Ovary (tissue), 9 donors: ENCODE data around the gene GLRA2. TPM values are rescaled to one million over a fixed set of nuclear protein-coding genes. Genes with fewer than 3 reads are reported as not detected.
A peak's percentile ranks its signal among the peaks of the same experiment; 100 is the strongest.

Experiments used
- DNase-seq, 5 donors: peaks; one replicate each; pipeline ENCODE4 v3.0.0-alpha.2; 2019 to 2020
- H3K27ac ChIP-seq, 2 donors: fragments of 200-600 bp; one replicate each; pipeline versions ENCODE4 v1.5.1 to v1.8.0; 2019 to 2022
- H3K27me3 ChIP-seq: fragments of 200-600 bp; one replicate; pipeline ENCODE4 v1.8.0; 2022
- H3K36me3 ChIP-seq: fragments of 200-600 bp; sonication (generic); one replicate; pipeline ENCODE4 v1.5.1; 2019
- H3K4me1 ChIP-seq: one replicate; pipeline ENCODE4 v1.8.1; 2013; ENCODE audit warnings: mild to moderate bottlenecking, moderate library complexity; ENCODE audit not compliant: insufficient read depth
- H3K4me3 ChIP-seq: fragments of 200-600 bp; sonication (generic); one replicate; pipeline ENCODE4 v1.5.1; 2017
- H3K9me3 ChIP-seq, 2 donors: fragments of 200-600 bp in 1 of 2; sonication (generic) in 1 of 2; one replicate each; pipeline versions ENCODE4 v1.5.1 to v1.8.1; 2013 to 2019; ENCODE audit warnings: mild to moderate bottlenecking in 1 of 2, moderate library complexity in 1 of 2
- CTCF ChIP-seq, 3 donors: fragments of 450-650 bp in 2 of 3; fragments of 200-600 bp in 1 of 3; IDR thresholded peaks; one replicate each; pipeline versions ENCODE4 v1.5.1 to v1.8.0; 2016 to 2022; ENCODE audit warnings: antibody characterized with exemption in 3 of 3, mild to moderate bottlenecking in 1 of 3
- EP300 ChIP-seq: sonication (generic); formaldehyde crosslinking; IDR thresholded peaks from one replicate; pipeline ENCODE4 v1.6.1; 2017; ENCODE audit warnings: antibody characterized with exemption
- POLR2A ChIP-seq: fragments of 450-650 bp; IDR thresholded peaks from one replicate; pipeline ENCODE4 v1.6.1; 2017; ENCODE audit warnings: antibody characterized with exemption, mild to moderate bottlenecking, moderate library complexity
- WGBS, 3 donors: extraction: QIAGEN DNeasy Blood & Tissue Kit in 1 of 3; methylation state at CpG; one replicate each; pipeline versions ENCODE4 v1.1.5 to v1.1.7; 2013 to 2017; 5-methylcytosine and 5-hydroxymethylcytosine counted together
- intact Hi-C, 4 donors: fragments of 100-400 bp; cut with DNase I; formaldehyde crosslinking; loops; one replicate each; pipeline versions ENCODE4 v1.11.0 to v1.15.1; 2022 to 2023
- polyA plus RNA-seq, 2 donors: library from polyadenylated mRNA; stranded (reverse); fragments of 200-250 nt in 1 of 2; fragments of 350-450 nt in 1 of 2; fragmentation: Illumina TruSeq in 1 of 2; extraction: RNeasy Lipid Tissue Mini Kit (QIAGEN cat#74804) in 1 of 2; gene quantifications; one replicate each; pipeline ENCODE4 v1.2.3, GENCODE V29; 2013 to 2014
- total RNA-seq, 7 donors: library from RNA; depleted of rRNA in 2 of 7; stranded (reverse); fragments of >200 nt in 2 of 7; fragmentation: NEBNext Ultra II Directional in 3 of 7; extraction: Animal tissue kit (Norgen Biotek cat#: 25700) in 3 of 7; gene quantifications; one replicate each; pipeline versions ENCODE4 v1.1.0 to v1.2.4, GENCODE V29; 2016 to 2023
- donor health status: DM: no; HTN: no; CAD: no; lungs with moderate emphysema.
- donor health status: DM: no; HTN: no; CAD: no.
- donor health status: Bipolar disorder and iron deficiency.
- donor health status: DM: yes; HTN: yes; CAD: no.
- donor health status: DM: no; HTN: no; CAD: no.
- donor health status: DM: yes; HTN: yes; CAD: no.

Gene GLRA2
- total and polyA plus RNA-seq, 9 donors, result 0.10 to 0.37 (median 0.22) TPM; not detected in 5

GRCh38 chrX:14506866-14507265 lies 22.5 kb upstream of the GLRA2 start:
- TF ChIP-seq CTCF (IDR thresholded peaks at IDR 0.05) (no peak), EP300 (no peak), POLR2A (no peak)
- DNase-seq, result no peak
- H3K27ac ChIP-seq, result no peak overlapping the region

DNA sequence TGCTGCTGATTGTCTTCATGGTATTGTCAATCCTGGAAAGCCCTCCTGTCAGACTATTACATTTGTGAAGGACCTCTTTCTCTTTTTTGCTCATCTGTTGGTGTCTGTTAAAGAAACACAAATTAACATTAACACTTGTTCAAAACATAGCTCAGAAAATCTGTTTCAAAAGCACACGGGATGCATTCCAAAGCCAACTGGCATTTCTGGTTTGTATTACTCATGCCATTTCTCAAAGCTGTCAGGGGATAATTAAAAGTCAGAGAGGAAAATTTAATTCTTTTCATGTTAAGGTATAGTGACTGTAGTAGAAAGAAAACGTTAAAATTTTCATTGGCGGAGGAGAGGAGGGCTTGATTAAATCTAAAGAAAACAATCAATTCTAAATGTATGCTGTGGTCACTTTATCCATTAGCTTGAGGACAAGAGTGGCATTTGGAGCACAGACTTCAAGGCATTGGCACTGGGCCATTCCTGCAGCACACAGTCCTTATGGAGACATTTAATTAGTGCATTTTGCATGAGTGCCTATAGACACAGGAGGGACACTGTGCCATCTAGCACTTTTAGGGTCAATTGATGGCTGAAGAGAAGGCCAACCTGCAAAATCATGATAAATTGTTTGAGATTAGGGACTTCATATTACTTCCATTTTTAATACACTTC lies 21.2 kb upstream of the GLRA2 start:
- Histone ChIP-seq H3K27ac (no peak overlapping the region), H3K9me3 (no peaks in the 10 kb centered on the region), H3K27me3 (no peaks in the 10 kb centered on the region), H3K4me1 (peaks cover 6% of the 10 kb centered on the region), H3K36me3 (no peaks in the 10 kb centered on the region), H3K4me3 (no peak overlapping the region)
- TF ChIP-seq POLR2A (no peak), CTCF (IDR thresholded peaks at IDR 0.05) (no peak), EP300 (no peak)
- DNase-seq, result no peak
- intact Hi-C loops, result no loop called here
- WGBS, 3 donors, result 56 to 74% (median 71%) methylated on average over 3 of the region's 3 CpGs

More at GRCh38 chrX:14506866-14507265, 22.5 kb upstream of the GLRA2 start:
- Histone ChIP-seq H3K4me1 (peaks cover 6% of the 10 kb centered on the region), H3K4me3 (no peak overlapping the region), H3K27me3 (no peaks in the 10 kb centered on the region), H3K9me3 (no peaks in the 10 kb centered on the region), H3K36me3 (no peaks in the 10 kb centered on the region)
- intact Hi-C loops, result no loop called here

DNA sequence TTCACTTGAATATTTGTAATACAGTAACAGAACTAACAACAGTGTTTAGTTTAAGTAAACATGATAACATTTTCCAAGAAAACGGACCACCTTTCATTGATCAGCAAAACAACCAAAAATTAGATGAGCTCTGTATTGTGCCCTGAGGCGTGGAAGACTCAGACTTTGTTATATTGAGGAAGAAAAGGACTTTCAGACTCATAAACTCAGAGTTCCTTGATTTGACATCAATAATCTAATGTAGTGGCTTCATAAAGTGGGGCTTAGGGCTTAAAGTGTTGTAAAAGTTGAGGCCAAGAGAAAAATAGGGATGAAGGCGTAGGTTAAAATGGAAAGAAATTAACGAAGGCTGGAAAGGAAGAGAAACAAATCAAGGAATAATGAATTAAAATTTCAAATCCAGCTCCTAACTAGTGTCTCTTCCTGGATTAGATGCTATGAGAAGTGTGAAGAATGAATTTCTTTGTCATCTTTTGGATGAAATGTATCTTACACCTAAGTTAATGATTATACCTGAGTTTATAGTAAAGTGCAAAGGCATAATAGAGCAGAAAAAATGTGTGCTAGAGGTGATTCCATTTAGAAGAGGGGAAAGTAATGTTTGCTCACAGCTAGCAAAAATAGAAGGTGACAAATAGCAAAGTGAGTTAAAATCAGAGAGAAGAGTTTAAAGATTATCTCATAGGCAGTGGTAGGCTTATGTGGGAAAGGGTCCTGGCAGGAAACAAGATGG lies 19.8 kb upstream of the GLRA2 start:
- Histone ChIP-seq H3K27ac (no peak overlapping the region), H3K9me3 (no peaks in the 10 kb centered on the region), H3K4me3 (no peak overlapping the region), H3K4me1 (peaks cover 6% of the 10 kb centered on the region), H3K36me3 (no peaks in the 10 kb centered on the region), H3K27me3 (no peaks in the 10 kb centered on the region)
- no peak for TF ChIP-seq POLR2A
- TF ChIP-seq EP300, result no peak
- no peak for TF ChIP-seq CTCF (IDR thresholded peaks at IDR 0.05)
- WGBS, 3 donors, result 59 to 62% (median 62%) methylated on average over 4 of the region's 4 CpGs
- DNase-seq, result no peak
- intact Hi-C loops, result no loop called here

- intact Hi-C loops, result no loop called here
- no peaks in the 10 kb centered on the region for H3K36me3 ChIP-seq
- 20 to 28% (median 26%) methylated on average over 14 of the region's 14 CpGs for WGBS, 3 donors
- no peaks in the 10 kb centered on the region for H3K27me3 ChIP-seq
- peak; percentile 35 to 76 (median 60) for DNase-seq
- H3K9me3 ChIP-seq, result no peaks in the 10 kb centered on the region
- H3K27ac ChIP-seq, result no peak overlapping the region
- H3K4me1 ChIP-seq, result no peaks in the 10 kb centered on the region
- TF ChIP-seq CTCF (IDR thresholded peaks at IDR 0.05), result peak in 1 of 3 donors; percentile 20
- no peak for TF ChIP-seq POLR2A
- no peak overlapping the region for H3K4me3 ChIP-seq
These were observed 577 bp upstream of the GLRA2 start for GRCh38 chrX:14528629-14529289.
